Heart left ventricle (tissue), 16 donors: Measurements from ENCODE around the gene CALM1. TPM values are rescaled to one million over a fixed set of nuclear protein-coding genes. Genes with fewer than 3 reads are reported as not detected.

Experiments used
- ATAC-seq, 4 donors: fragments of 200-7000 bp; cut with Tn5 transposase; one replicate each; pipeline ENCODE4 v1.9.1; 2020 to 2022; ENCODE audit warnings: moderate library complexity in 4 of 4, mild to moderate bottlenecking in 3 of 4, moderate number of reproducible peaks in 1 of 4
- DNase-seq, 5 donors: peaks; one replicate each; pipeline ENCODE4 v3.0.0-alpha.2; 2020
- H3K27ac ChIP-seq, 12 donors: fragments of 200-600 bp; sonication (generic) in 4 of 12; one replicate each; pipeline versions ENCODE4 v1.5.0 to v1.8.0; 2016 to 2022; ENCODE audit warnings: mild to moderate bottlenecking in 2 of 12
- H3K27me3 ChIP-seq, 9 donors: fragments of 200-600 bp; sonication (generic) in 2 of 9; one replicate each; pipeline versions ENCODE4 v1.5.1 to v1.8.0; 2016 to 2022; ENCODE audit warnings: mild to moderate bottlenecking in 3 of 9
- H3K36me3 ChIP-seq, 9 donors: fragments of 200-600 bp; sonication (generic) in 2 of 9; one replicate each; pipeline versions ENCODE4 v1.5.0 to v1.8.0; 2018 to 2022; ENCODE audit warnings: mild to moderate bottlenecking in 2 of 9
- H3K4me1 ChIP-seq, 12 donors: fragments of 200-600 bp; sonication (generic) in 4 of 12; one replicate each; pipeline versions ENCODE4 v1.5.0 to v1.8.0; 2016 to 2022; ENCODE audit warnings: mild to moderate bottlenecking in 3 of 12
- H3K4me3 ChIP-seq, 12 donors: fragments of 200-600 bp; sonication (generic) in 4 of 12; one replicate each; pipeline versions ENCODE4 v1.5.0 to v1.8.0; 2017 to 2022; ENCODE audit warnings: mild to moderate bottlenecking in 9 of 12, moderate library complexity in 4 of 12
- H3K9me3 ChIP-seq, 12 donors: fragments of 200-600 bp; sonication (generic) in 4 of 12; one replicate each; pipeline versions ENCODE4 v1.5.0 to v1.8.0; 2016 to 2022; ENCODE audit warnings: mild to moderate bottlenecking in 1 of 12
- POLR2A ChIP-seq, 2 donors: fragments of 450-650 bp; IDR thresholded peaks; one replicate each; pipeline ENCODE4 v1.6.1; 2017; ENCODE audit warnings: antibody characterized with exemption in 2 of 2, mild to moderate bottlenecking in 2 of 2, moderate library complexity in 2 of 2
- WGBS, 4 donors: extraction: QIAGEN DNeasy Blood & Tissue Kit in 2 of 4; methylation state at CpG; one replicate each; pipeline versions ENCODE4 v1.1.5 to v1.1.7; 2013 to 2018; 5-methylcytosine and 5-hydroxymethylcytosine counted together
- intact Hi-C, 10 donors: fragments of 100-400 bp; cut with DNase I; formaldehyde crosslinking; loops; one replicate each; pipeline versions ENCODE4 v1.11.1 to v1.14.2; 2022
- polyA plus RNA-seq, 2 donors: library from polyadenylated mRNA; stranded (reverse); fragments of 200-250 nt; gene quantifications; one replicate each; pipeline ENCODE4 v1.2.3, GENCODE V29; 2013
- total RNA-seq, 9 donors: library from RNA; depleted of rRNA in 2 of 9; stranded (reverse); fragments of >200 nt in 2 of 9; fragmentation: NEBNext Ultra II Directional in 3 of 9; extraction: Animal tissue kit (Norgen Biotek cat#: 25700) in 3 of 9; gene quantifications; one replicate each; pipeline versions ENCODE4 v1.1.0 to v1.2.4, GENCODE V29; 2016 to 2023
- TF ChIP-seq, protein P1 (sequence below), 12 donors: fragments of 200-600 bp; sonication (generic) in 4 of 12; IDR thresholded peaks; one replicate each; pipeline versions ENCODE4 v1.5.0 to v1.8.0; 2018 to 2022; ENCODE audit warnings: antibody characterized with exemption in 12 of 12, mild to moderate bottlenecking in 5 of 12
- donor health status: ischemic (EF 13 %, LVEDD 7.1; RV severe dilation, severe dysfunction).
- donor health status: healthy with polysubstance abuse.
- donor health status: DM: no; HTN: yes; CAD: no.
- donor health status: DM: no; HTN: no; CAD: no.
- donor health status: ischemic (EF 25% LVEDD 6.9; RV normal size, moderate dysfunction).
- donor health status: ischemic (EF 25% LVEDD 5.7; RV mildly dilated, moderate dysfunction).
- donor health status: healthy.
- donor health status: DM: yes; HTN: yes; CAD: no.
- donor health status: ischemic (EF 35%, LVEDD 5.7; RV mildly dilated, moderate dysfunction).
- donor health status: nonischemic (EF 11% LVEDD 7.7; RV severe dilation, severe dysfunction).
- donor health status: DM: yes; HTN: yes; CAD: no.
- donor health status: PGD.
- donor health status: ischemic (EF 29% LVEDD 5.4; RV normal size, mild dysfunction).
- donor health status: nonischemic (EF 23%, LVEDD 6.1; RV moderate dilation, normal function).

Gene CALM1
- total and polyA plus RNA-seq, 11 donors: 307 to 784 (median 440) TPM

DNA sequence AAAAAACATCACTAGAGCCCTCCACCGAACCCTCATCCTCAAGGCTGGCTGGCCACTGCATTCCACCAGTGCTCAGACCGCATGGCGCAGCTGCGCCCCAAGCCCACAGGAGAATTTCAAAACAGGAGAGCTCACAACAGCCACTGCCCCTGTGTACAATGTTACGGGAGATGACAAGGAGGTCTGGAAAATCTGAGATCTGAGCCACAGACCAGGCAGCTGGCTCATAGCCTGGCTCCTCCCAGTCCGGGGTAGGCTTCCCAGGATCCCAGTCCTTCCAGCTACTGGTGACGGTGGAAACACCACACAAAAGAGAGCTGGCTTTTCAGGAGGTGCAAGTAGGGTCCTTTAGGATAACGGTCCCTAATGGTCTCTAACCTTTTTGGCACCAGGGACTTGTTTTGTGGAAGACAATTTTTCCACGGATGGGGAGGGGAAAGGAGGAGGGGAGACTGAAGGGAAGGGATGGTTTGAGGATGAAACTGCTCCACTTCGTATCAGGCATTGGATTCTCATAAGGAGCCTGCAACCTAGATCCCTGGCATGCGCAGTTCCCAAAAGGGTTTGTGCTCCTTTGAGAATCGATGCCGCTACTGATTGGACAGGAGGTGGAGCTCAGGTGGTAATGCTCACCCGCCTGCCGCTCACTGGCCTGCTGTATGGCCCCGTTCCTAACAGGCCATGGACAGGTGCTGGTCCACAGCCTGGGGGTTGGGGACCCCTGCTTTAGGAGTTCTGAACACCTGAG, 42.1 kb upstream of the CALM1 start:
- H3K36me3 ChIP-seq: no peaks in the 10 kb centered on the region
- H3K9me3 ChIP-seq: no peaks in the 10 kb centered on the region
- WGBS, 4 donors: 68 to 77% (median 71%) methylated on average over 16 of the region's 16 CpGs
- DNase-seq: no peak
- H3K27me3 ChIP-seq: peaks cover 0 to 7% (median 0%) of the 10 kb centered on the region in 9 donors
- TF ChIP-seq, protein P1, sequence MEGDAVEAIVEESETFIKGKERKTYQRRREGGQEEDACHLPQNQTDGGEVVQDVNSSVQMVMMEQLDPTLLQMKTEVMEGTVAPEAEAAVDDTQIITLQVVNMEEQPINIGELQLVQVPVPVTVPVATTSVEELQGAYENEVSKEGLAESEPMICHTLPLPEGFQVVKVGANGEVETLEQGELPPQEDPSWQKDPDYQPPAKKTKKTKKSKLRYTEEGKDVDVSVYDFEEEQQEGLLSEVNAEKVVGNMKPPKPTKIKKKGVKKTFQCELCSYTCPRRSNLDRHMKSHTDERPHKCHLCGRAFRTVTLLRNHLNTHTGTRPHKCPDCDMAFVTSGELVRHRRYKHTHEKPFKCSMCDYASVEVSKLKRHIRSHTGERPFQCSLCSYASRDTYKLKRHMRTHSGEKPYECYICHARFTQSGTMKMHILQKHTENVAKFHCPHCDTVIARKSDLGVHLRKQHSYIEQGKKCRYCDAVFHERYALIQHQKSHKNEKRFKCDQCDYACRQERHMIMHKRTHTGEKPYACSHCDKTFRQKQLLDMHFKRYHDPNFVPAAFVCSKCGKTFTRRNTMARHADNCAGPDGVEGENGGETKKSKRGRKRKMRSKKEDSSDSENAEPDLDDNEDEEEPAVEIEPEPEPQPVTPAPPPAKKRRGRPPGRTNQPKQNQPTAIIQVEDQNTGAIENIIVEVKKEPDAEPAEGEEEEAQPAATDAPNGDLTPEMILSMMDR (IDR thresholded peaks at IDR 0.05): no peak
- TF ChIP-seq POLR2A (IDR thresholded peaks at IDR 0.05): no peak
- intact Hi-C loops: no loop called here
- ATAC-seq: peak in 3 of 4 donors; percentile 55 to 65 (median 59)
- no peak overlapping the region for H3K27ac ChIP-seq
- H3K4me3 ChIP-seq: no peak overlapping the region
- no peaks in the 10 kb centered on the region for H3K4me1 ChIP-seq

DNA sequence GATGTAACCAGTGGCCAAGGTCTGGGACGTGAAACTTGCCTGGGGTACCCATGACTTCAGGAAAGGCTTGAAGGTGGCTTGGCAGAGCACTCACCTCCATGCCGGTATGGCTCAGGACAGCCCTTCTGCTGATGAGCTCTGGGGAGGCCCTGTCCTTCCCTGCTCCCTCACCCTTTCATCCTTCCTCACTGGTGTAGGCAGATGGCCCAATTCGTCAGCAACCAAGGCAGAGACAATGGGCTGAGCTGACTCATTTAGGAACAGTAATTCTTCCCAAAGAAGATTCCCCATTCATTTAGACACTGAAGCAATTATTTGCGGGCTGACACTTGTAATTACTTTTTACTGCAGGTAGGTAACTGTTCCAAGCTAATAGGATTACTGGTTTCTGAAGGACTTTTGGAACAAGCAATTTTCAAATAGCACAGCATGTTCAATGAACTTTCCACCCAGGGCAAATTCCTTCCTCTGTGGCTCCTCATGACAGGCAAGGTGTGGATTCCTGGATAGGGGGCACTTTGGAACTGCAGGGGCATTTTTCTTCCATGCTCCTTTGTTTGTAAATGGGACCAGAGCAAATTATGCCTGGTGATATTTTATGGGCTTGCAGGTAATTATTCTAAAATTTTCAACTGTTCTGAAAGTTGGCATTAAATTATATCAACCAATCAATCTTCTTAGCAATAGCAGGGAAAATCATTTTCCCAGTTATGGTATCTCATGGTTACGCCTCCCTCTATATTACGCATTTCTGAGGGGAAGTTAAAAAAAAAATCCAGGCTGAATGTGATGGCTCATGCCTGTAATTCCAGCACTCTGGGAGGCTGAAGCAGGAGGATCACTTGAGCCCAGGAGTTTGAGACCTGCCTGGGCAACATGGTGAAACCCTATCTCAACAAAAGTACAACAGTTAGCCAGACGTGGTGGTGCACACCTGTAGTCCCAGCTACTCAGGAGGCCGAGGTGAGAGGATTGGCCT, 41.0 kb upstream of the CALM1 start:
- Histone ChIP-seq H3K36me3 (no peaks in the 10 kb centered on the region), H3K27me3 (peaks cover 0 to 12% (median 0%) of the 10 kb centered on the region in 9 donors), H3K4me3 (no peak overlapping the region), H3K27ac (no peak overlapping the region), H3K4me1 (no peaks in the 10 kb centered on the region), H3K9me3 (no peaks in the 10 kb centered on the region)
- intact Hi-C loops: no loop called here
- WGBS, 4 donors: 85 to 87% (median 87%) methylated on average over 8 of the region's 8 CpGs
- no peak for DNase-seq
- no peak for ATAC-seq
- TF ChIP-seq POLR2A (IDR thresholded peaks at IDR 0.05): no peak
- TF ChIP-seq, protein P1 (IDR thresholded peaks at IDR 0.05): no peak

DNA sequence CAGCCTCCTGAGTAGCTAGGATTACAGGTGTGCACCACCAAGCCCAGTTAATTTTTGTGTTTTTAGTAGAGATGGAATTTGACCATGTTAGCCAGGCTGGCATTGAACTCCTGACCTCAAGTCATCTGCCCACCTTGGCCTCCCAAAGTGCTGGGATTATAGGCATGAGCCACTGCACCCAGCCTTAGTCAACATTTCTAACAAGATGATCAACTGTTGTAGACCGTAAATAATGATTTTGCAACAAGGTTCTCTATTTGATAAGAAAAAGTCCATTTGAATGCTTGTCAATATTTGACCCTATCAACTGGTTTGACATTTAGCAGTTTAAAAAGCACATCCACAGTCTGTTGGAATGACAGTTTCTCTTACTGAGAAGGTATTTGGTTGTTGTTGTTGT, 39.9 kb upstream of the CALM1 start:
- DNase-seq: no peak
- Histone ChIP-seq H3K27me3 (peaks cover 0 to 12% (median 0%) of the 10 kb centered on the region in 9 donors), H3K4me3 (no peak overlapping the region), H3K4me1 (no peaks in the 10 kb centered on the region), H3K9me3 (no peaks in the 10 kb centered on the region), H3K36me3 (no peaks in the 10 kb centered on the region), H3K27ac (no peak overlapping the region)
- TF ChIP-seq, protein P1 (IDR thresholded peaks at IDR 0.05): no peak
- TF ChIP-seq POLR2A (IDR thresholded peaks at IDR 0.05): no peak
- intact Hi-C loops: no loop called here
- ATAC-seq: no peak
- WGBS, 4 donors: 93 to 100% (median 99%) methylated on average over 1 of the region's 1 CpG

DNA sequence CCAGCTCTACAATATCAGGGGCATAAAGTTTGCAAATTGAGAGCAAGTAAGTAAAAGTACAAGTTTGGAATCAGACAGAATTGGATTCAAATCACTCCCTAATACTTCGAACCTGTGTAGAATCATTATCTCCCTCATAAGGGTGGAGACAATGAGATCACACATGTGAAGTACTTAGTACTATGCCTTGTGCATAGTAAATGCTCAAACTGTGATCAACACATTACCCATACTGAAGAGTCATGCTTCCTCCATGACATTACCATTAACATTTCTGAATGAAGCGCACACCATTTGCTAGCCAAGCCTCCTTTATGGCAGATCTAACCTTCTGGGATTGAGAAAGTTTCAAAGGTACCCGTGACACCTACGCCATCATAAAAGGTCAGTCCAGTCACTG, 38.5 kb upstream of the CALM1 start:
- Histone ChIP-seq H3K36me3 (no peaks in the 10 kb centered on the region), H3K9me3 (no peaks in the 10 kb centered on the region), H3K27ac (no peak overlapping the region), H3K4me1 (no peaks in the 10 kb centered on the region), H3K27me3 (peaks cover 0 to 12% (median 0%) of the 10 kb centered on the region in 9 donors), H3K4me3 (no peak overlapping the region)
- ATAC-seq (no peak), DNase-seq (no peak)
- intact Hi-C loops: no loop called here
- TF ChIP-seq POLR2A (IDR thresholded peaks at IDR 0.05): no peak
- TF ChIP-seq, protein P1 (IDR thresholded peaks at IDR 0.05): no peak
- 85 to 93% (median 91%) methylated on average over 4 of the region's 4 CpGs for WGBS, 4 donors
